GM12874 (cell line): ENCODE data around the gene OS9.

Source experiments
- CTCF ChIP-seq: IDR thresholded peaks from 2 replicates; pipeline ENCODE4 v1.5.1; 2011; ENCODE audit warnings: low read depth, mild to moderate bottlenecking, control low read depth, low read length, moderate library complexity; ENCODE audit not compliant: insufficient read depth

OS9 gene

GRCh38 chr12:57764662-57765002 is 70.7 kb downstream of the OS9 start:
- TF ChIP-seq CTCF: no peak

GRCh38 chr12:57765003-57765697 is 71.2 kb downstream of the OS9 start:
- TF ChIP-seq CTCF: peak; percentile 66

GRCh38 chr12:57765698-57766463 is 71.9 kb downstream of the OS9 start:
- TF ChIP-seq CTCF: no peak

- TF ChIP-seq CTCF: no peak
These were observed 72.8 kb downstream of the OS9 start, which contains the start of gene CYP27B1 for GRCh38 chr12:57766464-57767304. Gene CYP27B1 (minus strand): TSS chr12:57767078. CDS start chr12:57767041, 37 bp downstream.

- no peak for TF ChIP-seq CTCF
These were observed 73.4 kb downstream of the OS9 start for GRCh38 chr12:57767305-57767698.

GRCh38 chr12:57767876-57768275 is 73.9 kb downstream of the OS9 start:
- TF ChIP-seq CTCF: no peak

GRCh38 chr12:57769594-57769993 is 75.7 kb downstream of the OS9 start:
- TF ChIP-seq CTCF: no peak
